ENCODE measurements around the gene RTL5. TPM values are rescaled to one million over a fixed set of nuclear protein-coding genes. Genes with fewer than 3 reads are reported as not detected.
A peak's percentile ranks its signal among the peaks of the same experiment; 100 is the strongest.
"Not testable (repeated sequence)": the region's sequence is repeated elsewhere in the genome, so short reads cannot be mapped to it uniquely, and the experiment has no call there.

Gene RTL5
- under 1 TPM; 0.14 to 0.20 TPM for total RNA-seq

DNA sequence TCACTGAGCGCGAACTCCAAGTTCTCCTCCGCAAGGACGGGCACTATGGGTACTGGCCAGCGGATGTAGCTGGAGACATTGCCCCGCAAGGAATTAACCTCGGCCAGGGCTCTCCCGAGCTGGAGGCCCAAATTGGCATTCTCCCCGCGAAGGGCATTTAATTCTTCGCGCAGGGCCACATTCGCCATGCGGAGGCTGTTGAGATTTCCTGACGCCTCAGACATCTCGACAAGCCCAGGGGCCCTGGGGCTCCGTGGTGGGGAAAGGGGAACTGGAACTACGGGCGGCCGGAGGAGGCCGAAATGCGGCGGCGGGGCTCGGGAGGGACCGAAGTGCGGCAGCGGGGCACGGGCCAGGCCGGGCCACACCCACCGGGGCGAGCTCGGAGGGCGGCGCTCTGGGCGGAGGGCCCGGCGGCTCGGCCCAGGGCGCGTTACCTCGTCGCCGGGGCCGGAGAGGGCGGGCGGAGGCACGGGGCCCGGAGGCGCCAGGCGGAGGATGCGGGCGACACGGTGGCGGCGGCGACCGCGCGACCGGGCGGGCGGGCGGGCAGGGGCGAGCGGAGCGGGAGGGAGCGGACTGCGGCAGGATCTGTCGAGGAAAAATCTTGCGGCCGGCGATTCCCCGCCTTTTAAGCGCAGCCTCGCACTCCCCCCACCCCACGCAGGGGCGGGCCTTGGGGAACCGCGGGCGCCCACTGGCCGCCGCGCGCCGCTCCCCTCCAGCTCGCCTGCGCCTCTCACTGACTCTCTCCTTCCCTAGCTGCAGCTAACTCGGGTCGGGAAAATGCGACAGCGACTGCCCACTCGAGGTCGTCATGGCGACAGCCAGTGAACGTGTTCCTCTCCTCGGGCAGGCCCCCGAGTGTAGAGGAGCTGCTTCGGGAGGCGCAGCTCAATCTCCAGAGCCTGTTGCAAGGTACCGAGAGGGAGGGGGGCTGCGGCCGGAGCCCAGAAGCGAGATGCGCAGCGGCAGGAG is at the start of gene RTL5:
Gene RTL5, minus strand, starts transcription at position 599 of the 978 bp plus-strand sequence.
- ATAC-seq (peak; percentile 57), DNase-seq (peak; percentile 46)
- H3K4me1 Mint-ChIP-seq = peaks cover 8% of the 10 kb centered on the region
- H3K27me3 Mint-ChIP-seq = peaks cover 66% of the 10 kb centered on the region
- CTCF ChIA-PET = interaction anchor here (1.0 to 1.7 kb wide), 4 partner anchors 49 to 113 kb away, joined by 3 to 12 read pairs (median 6); no protein-coding TSS in a partner anchor
- no peak within 1 kb of the TSS for H3K27ac Mint-ChIP-seq
- H3K36me3 Mint-ChIP-seq = no peaks in the 10 kb centered on the region
- no peaks in the 10 kb centered on the region for H3K9me3 Mint-ChIP-seq (ENCODE audit: low read depth)
- peak within 1 kb of the TSS; percentile 39 for H3K4me3 Mint-ChIP-seq

GRCh38 chrX:72180539-72180938 is 48.8 kb upstream of the RTL5 start:
- Mint-ChIP-seq H3K27ac (no peak overlapping the region), H3K27me3 (no peaks in the 10 kb centered on the region), H3K36me3 (peaks cover 3% of the 10 kb centered on the region), H3K4me3 (no peak overlapping the region), H3K9me3 (ENCODE audit: low read depth) (no peaks in the 10 kb centered on the region), H3K4me1 (peaks cover 8% of the 10 kb centered on the region)
- DNase-seq (no peak), ATAC-seq (no peak)
- CTCF ChIA-PET = interaction anchor here (0.9 to 1.7 kb wide), 4 partner anchors 49 to 162 kb away, joined by 3 to 5 read pairs (median 4); partner anchors contain the start of genes RPS4X and RTL5

- Mint-ChIP-seq H3K9me3 (ENCODE audit: low read depth) (no peaks in the 10 kb centered on the region), H3K27ac (no peak overlapping the region), H3K4me3 (no peak overlapping the region), H3K27me3 (no peaks in the 10 kb centered on the region), H3K4me1 (peaks cover 7% of the 10 kb centered on the region), H3K36me3 (no peaks in the 10 kb centered on the region)
- DNase-seq (no peak), ATAC-seq (no peak)
- CTCF ChIA-PET = no interaction called here
These were observed 45.3 kb upstream of the RTL5 start for GRCh38 chrX:72176981-72177380.

DNA sequence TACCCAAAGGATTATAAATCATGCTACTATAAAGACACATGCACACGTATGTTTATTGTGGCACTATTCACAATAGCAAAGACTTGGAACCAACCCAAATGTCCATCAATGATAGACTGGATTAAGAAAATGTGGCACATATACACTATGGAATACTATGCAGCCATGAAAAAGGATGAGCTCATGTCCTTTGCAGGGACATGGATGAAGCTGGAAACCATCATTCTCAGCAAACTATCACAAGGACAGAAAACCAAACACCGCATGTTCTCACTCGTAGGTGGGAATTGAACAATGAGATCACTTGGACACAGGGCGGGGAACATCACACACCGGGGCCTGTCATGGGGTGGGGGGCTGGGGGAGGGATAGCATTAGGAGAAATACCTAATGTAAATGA is 44.6 kb upstream of the RTL5 start:
- H3K27ac Mint-ChIP-seq; ATAC-seq; CTCF ChIA-PET; H3K36me3 Mint-ChIP-seq; DNase-seq; H3K4me3 Mint-ChIP-seq; H3K27me3 Mint-ChIP-seq; H3K9me3 Mint-ChIP-seq (ENCODE audit: low read depth); H3K4me1 Mint-ChIP-seq: not testable (repeated sequence)

DNA sequence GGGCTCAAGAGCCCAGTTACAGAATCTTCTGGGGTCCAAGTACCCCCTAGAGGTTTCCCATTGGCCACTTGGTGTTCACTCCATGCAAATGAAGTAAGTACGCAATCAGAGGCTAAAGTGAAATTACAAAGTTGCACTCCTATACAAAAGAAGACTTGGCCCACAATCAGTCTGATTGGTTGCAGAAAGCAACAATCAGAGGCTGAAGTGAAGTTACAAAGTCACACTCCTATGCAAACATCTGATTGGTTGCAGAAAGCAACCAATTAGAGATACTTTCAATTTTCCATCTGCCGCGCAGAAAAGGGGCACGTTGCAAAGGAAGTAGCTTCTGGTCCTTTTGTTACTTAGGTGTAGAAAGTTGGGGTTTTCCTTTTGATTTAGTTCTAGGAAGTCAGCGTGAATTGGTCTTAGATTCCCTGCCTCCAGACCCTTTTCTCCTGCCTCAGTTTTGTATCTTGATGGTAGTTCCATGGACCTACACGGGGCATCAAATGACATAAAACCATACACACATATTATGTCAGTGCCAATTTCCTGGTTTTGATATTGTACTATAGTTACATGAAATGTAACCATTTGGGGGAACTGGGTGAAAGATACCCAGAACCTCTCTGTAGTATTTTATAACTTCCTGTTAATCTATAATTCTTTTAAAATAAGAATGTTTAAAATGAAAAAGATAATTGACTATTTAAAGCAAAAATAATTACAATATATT is 37.5 kb upstream of the RTL5 start:
- Mint-ChIP-seq H3K4me3 (peak overlapping the region; percentile 68), H3K36me3 (no peaks in the 10 kb centered on the region), H3K4me1 (peaks cover 8% of the 10 kb centered on the region), H3K9me3 (ENCODE audit: low read depth) (no peaks in the 10 kb centered on the region), H3K27me3 (peaks cover 2% of the 10 kb centered on the region), H3K27ac (peak overlapping the region; percentile 93)
- ATAC-seq = peak; percentile 93
- DNase-seq = peak; percentile 67
- CTCF ChIA-PET = no interaction called here

DNA sequence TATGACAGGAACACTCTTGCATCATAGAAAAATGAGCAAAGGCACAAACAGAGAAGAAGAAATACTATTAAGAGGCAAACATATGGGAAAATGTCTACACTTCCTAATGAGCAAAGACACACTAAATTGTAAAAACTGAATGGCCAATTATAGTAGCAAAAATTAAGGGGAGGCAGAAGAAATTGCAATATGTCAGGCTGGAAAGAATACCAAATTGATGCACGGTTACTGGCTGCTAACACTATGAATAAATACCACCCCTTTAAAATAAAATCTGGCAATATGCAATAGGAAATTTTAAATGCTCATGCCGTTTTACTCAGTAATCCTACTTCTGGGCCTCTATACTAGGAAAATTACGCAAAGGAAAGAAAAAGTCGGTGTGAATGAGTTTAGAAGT is 33.8 kb upstream of the RTL5 start:
- no peak overlapping the region for H3K27ac Mint-ChIP-seq
- CTCF ChIA-PET = no interaction called here
- DNase-seq (no peak), ATAC-seq (no peak)
- H3K4me1 Mint-ChIP-seq = peaks cover 8% of the 10 kb centered on the region
- H3K27me3 Mint-ChIP-seq = peaks cover 2% of the 10 kb centered on the region
- H3K36me3 Mint-ChIP-seq = no peaks in the 10 kb centered on the region
- no peak overlapping the region for H3K4me3 Mint-ChIP-seq
- H3K9me3 Mint-ChIP-seq (ENCODE audit: low read depth) = no peaks in the 10 kb centered on the region

- no peak for DNase-seq
- no peak for ATAC-seq
- Mint-ChIP-seq H3K27me3 (peaks cover 17% of the 10 kb centered on the region), H3K9me3 (ENCODE audit: low read depth) (no peaks in the 10 kb centered on the region), H3K36me3 (no peaks in the 10 kb centered on the region), H3K4me1 (no peaks in the 10 kb centered on the region), H3K27ac (no peak overlapping the region), H3K4me3 (no peak overlapping the region)
- CTCF ChIA-PET = no interaction called here
These were observed 28.1 kb upstream of the RTL5 start for GRCh38 chrX:72159769-72160168.

DNA sequence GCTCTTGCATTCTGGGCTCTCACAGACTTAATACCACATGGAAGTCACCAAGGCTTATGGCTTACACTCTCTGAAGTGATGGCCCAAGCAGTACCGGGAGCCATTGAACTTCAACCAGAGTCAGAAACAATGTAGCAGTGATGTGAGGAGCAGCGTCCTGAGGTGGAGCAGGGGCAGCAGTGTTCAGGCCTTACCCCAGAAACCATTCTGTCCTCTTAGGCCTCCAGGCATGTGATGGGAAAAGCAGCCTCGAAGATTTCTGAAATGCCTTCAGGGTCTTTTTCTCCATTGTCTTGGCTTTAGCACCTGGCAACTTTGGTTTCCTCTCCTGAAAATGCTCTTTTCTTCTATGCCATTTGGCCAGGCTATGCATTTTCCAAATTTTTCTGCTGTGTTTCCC is 27.1 kb upstream of the RTL5 start:
- H3K36me3 Mint-ChIP-seq = no peaks in the 10 kb centered on the region
- no peak for DNase-seq

DNA sequence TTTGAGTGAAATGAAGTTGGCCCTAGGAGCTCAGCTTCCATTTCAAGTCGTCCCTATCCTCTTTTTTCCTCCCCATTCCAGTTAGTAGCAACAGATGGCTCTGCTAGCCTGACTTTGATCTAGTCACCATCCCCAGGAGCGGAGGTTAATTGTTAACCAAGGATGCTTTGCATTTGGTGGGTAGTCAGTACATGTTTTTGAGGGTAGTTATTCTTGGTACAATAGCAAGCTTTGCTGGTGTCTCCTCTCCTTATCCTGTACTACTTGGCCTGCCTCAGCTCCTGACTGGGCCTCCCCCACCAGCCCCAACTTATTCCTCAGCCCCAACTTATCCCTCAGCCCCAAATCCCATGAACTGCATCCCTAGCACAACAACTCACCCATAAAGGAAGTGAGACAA is 14.8 kb upstream of the RTL5 start:
- H3K4me3 Mint-ChIP-seq = no peak overlapping the region
- CTCF ChIA-PET = no interaction called here
- ATAC-seq = no peak
- no peak for DNase-seq
- no peak overlapping the region for H3K27ac Mint-ChIP-seq
- no peaks in the 10 kb centered on the region for H3K9me3 Mint-ChIP-seq (ENCODE audit: low read depth)
- no peaks in the 10 kb centered on the region for H3K36me3 Mint-ChIP-seq
- H3K27me3 Mint-ChIP-seq = peaks cover 49% of the 10 kb centered on the region
- peaks cover 27% of the 10 kb centered on the region for H3K4me1 Mint-ChIP-seq

More for the DNA sequence above, 27.1 kb upstream of the RTL5 start:
- H3K27ac Mint-ChIP-seq = no peak overlapping the region
- H3K27me3 Mint-ChIP-seq = peaks cover 17% of the 10 kb centered on the region
- no peak overlapping the region for H3K4me3 Mint-ChIP-seq
- H3K9me3 Mint-ChIP-seq (ENCODE audit: low read depth) = no peaks in the 10 kb centered on the region
- no peaks in the 10 kb centered on the region for H3K4me1 Mint-ChIP-seq
- CTCF ChIA-PET = no interaction called here
- ATAC-seq = no peak

DNA sequence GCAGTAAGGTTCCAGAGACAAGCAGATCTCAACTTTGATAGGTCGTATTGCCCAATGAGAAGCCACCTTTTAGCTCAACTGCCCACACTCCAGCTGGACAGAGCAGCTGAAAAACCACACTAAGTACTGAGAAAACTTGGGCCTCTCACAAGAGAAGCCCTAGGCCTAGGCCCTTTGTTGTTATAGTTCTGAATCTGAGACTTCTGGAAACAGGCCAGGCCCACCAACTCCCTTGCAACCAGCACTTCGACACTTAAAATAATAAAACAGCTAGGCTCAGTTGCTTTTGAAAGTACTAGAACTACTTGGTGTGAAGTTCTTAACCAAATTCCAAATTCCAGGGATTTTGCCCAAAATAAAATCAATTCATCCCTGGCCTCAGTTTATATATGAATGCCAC is 13.5 kb upstream of the RTL5 start:
- Mint-ChIP-seq H3K36me3 (no peaks in the 10 kb centered on the region), H3K9me3 (ENCODE audit: low read depth) (no peaks in the 10 kb centered on the region), H3K27ac (no peak overlapping the region), H3K4me1 (peaks cover 33% of the 10 kb centered on the region), H3K4me3 (no peak overlapping the region), H3K27me3 (peaks cover 53% of the 10 kb centered on the region)
- no peak for DNase-seq
- ATAC-seq = no peak
- CTCF ChIA-PET = no interaction called here

DNA sequence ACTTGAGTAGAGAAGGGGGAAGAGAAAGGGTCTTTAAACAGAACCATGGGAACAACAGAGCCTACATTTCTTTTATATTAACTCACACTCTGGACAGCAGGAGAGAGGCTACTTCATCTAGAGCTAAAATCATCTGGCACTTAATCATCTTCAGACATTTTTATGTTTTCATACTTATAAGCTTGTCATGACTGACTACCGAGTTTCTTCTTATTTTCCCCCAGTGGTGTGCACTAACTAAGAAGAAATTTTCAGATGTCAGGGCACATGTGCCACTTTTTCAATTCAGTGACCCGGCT is 11.8 kb upstream of the RTL5 start:
- no peak overlapping the region for H3K27ac Mint-ChIP-seq
- H3K4me3 Mint-ChIP-seq = no peak overlapping the region
- no peaks in the 10 kb centered on the region for H3K9me3 Mint-ChIP-seq (ENCODE audit: low read depth)
- H3K27me3 Mint-ChIP-seq = peaks cover 62% of the 10 kb centered on the region
- DNase-seq = no peak
- no peaks in the 10 kb centered on the region for H3K36me3 Mint-ChIP-seq
- H3K4me1 Mint-ChIP-seq = peaks cover 33% of the 10 kb centered on the region
- CTCF ChIA-PET = interaction anchor here (1.1 to 1.2 kb wide), 2 partner anchors 10 to 122 kb away, joined by 3 to 4 read pairs; no protein-coding TSS in a partner anchor
- no peak for ATAC-seq

DNA sequence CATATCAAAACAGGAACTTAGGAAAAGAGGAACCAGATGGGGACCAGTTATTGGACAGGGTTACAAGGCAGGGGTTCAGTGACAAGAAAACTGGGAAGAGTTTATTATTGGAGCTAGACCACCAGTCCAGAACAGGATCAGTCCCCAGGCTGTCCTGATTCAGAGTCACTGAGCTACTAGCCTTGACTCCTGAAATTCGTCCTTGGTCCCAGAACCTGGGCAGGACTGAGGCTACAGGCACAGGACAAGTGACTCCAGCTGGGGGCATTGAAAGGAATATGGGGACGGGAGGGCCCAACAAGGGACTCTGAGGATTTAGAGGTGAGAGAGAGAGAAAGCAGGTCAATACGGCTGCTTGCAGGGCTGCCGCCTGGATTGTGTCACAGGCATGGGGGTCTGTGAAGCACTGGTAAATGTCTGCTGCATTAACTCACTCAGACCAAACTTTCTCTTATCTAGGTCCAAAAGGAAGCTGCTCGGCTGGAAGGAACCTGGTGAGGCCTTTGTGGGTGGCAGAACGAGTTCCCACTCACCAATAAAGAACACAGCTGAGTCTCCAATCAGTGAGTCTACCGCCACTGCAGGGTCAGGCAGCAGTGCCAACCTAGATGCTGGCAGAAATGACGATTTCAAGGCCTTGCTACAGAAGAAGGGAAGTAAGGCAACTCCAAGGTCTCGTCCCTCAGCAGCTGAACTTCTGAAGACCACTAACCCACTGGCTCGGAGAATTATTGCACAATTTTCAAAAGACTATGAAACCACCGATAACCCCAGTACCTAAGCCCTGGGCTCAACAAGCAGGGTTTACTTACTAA is 11.3 kb upstream of the RTL5 start:
- Mint-ChIP-seq H3K4me1 (peaks cover 33% of the 10 kb centered on the region), H3K36me3 (no peaks in the 10 kb centered on the region), H3K27ac (no peak overlapping the region), H3K4me3 (no peak overlapping the region), H3K9me3 (ENCODE audit: low read depth) (no peaks in the 10 kb centered on the region), H3K27me3 (peaks cover 65% of the 10 kb centered on the region)
- ATAC-seq (no peak), DNase-seq (no peak)
- CTCF ChIA-PET = interaction anchor here (1.2 kb wide), 1 partner anchor 10 kb away, joined by 4 read pairs; no protein-coding TSS in a partner anchor
